ENCODE measurements around the gene ITM2C.
A peak's percentile ranks its signal among the peaks of the same experiment; 100 is the strongest.

Gene ITM2C

DNA sequence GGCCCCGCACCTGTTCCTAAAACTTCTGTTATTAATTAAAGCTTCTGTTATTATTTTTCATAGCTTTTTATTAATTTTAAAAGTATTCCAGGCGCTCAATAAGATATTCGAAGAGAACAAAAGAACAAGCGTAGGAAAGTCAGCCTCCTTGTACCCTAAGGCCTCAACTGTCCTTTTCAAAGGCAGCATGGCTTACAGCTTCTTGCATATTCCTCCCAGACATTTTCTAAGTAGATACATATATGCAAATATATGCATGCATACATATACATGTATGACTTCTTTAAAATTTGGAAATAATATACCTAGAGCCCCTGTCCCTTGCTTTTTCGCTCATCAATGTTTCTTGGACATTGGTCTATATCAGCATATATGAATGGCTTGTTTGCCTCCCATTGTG, 48.0 kb downstream of the ITM2C start:
- Histone ChIP-seq H3K9me3 (ENCODE audit: insufficient read depth, low read depth, low read length) (peaks cover 6% of the 10 kb centered on the region), H3K4me2 (ENCODE audit: low read length) (no peak overlapping the region), H3K9ac (ENCODE audit: low read length) (no peak overlapping the region), H3K14ac (ENCODE audit: low read length) (no peak overlapping the region), H3K4ac (ENCODE audit: low read depth, low read length) (no peak overlapping the region), H3K23ac (ENCODE audit: low read length) (no peak overlapping the region), H2BK120ac (ENCODE audit: insufficient read depth, low read length, poor library complexity) (no peak overlapping the region), H4K8ac (ENCODE audit: low read depth, low read length) (no peak overlapping the region), H3K4me1 (ENCODE audit: control insufficient read depth in 1 of 2, insufficient read depth in 2 of 2, low read length in 2 of 2) (no peaks in the 10 kb centered on the region), H4K12ac (ENCODE audit: low read depth, low read length) (no peak overlapping the region), H2BK5ac (ENCODE audit: low read depth, low read length, poor library complexity) (no peak overlapping the region), H3K27ac (ENCODE audit: low read depth, low read length) (no peak overlapping the region), H2AFZ (ENCODE audit: insufficient read depth, low read length, poor library complexity) (no peak overlapping the region), H2AK5ac (ENCODE audit: low read length) (no peak overlapping the region), H2BK12ac (ENCODE audit: low read length) (no peak overlapping the region), H3K36me3 (ENCODE audit: control insufficient read depth in 1 of 2, insufficient read depth in 2 of 2, low read length in 2 of 2) (no peaks in the 10 kb centered on the region), H3K27me3 (ENCODE audit: insufficient read depth, low read length) (no peaks in the 10 kb centered on the region), H3K79me2 (ENCODE audit: control insufficient read depth, insufficient read depth, low read length, poor library complexity) (no peaks in the 10 kb centered on the region), H4K91ac (ENCODE audit: low read depth, low read length) (no peak overlapping the region), H3K79me1 (ENCODE audit: low read length) (no peaks in the 10 kb centered on the region), H3K4me3 (ENCODE audit: low read depth, low read length) (no peak overlapping the region), H3K18ac (ENCODE audit: low read length) (no peak overlapping the region)
- DNase-seq: no peak
- no CpG with 5 or more reads among the region's 5 CpGs for WGBS (ENCODE audit: extremely low coverage, insufficient coverage, insufficient read length)

DNA sequence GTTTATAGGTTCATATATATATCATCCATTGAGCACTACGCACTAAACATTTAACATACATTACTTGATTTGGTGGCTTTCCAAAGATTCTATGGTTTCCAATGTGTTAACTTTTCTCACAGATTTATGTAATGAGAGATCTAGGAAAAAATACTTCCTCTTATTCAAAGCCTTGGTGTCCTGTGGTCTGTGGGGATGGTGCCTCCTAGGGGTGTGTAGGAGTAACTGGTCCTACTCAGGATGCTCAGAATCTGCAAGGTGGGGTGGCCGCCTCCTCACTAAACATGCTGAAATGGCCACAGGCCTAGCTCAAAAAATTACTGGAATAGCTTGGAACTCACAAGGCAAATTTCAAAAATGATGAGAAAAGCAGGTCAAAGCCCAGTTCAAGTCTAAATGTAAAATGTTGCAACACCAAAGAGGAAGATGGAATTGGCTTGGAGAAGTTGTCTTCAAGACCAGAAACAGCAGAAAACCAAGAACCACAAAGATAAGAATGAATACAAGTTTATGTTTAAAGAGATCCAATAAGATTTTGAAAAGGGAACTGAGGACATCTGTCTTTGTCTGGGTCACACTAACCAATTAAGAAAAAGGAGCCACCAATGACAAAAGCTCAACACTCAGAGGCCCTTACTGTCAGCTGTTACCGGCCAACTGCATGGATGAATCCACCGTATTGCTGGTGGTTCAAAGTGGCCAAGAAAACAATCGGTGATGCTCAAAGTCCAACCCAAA, 48.8 kb downstream of the ITM2C start:
- H3K18ac ChIP-seq (ENCODE audit: low read length): no peak overlapping the region
- no peaks in the 10 kb centered on the region for H3K79me1 ChIP-seq (ENCODE audit: low read length)
- H2BK12ac ChIP-seq (ENCODE audit: low read length): no peak overlapping the region
- no peak overlapping the region for H4K91ac ChIP-seq (ENCODE audit: low read depth, low read length)
- no peak overlapping the region for H3K4me2 ChIP-seq (ENCODE audit: low read length)
- H3K27me3 ChIP-seq (ENCODE audit: insufficient read depth, low read length): no peaks in the 10 kb centered on the region
- H3K4ac ChIP-seq (ENCODE audit: low read depth, low read length): no peak overlapping the region
- WGBS (ENCODE audit: extremely low coverage, insufficient coverage, insufficient read length): no CpG with 5 or more reads among the region's 5 CpGs
- no peak overlapping the region for H4K12ac ChIP-seq (ENCODE audit: low read depth, low read length)
- H2BK5ac ChIP-seq (ENCODE audit: low read depth, low read length, poor library complexity): no peak overlapping the region
- no peak overlapping the region for H2BK120ac ChIP-seq (ENCODE audit: insufficient read depth, low read length, poor library complexity)
- no peaks in the 10 kb centered on the region for H3K4me1 ChIP-seq (ENCODE audit: control insufficient read depth in 1 of 2, insufficient read depth in 2 of 2, low read length in 2 of 2)
- DNase-seq: peak in 1 of 2 donors; percentile 45
- peaks cover 6% of the 10 kb centered on the region for H3K9me3 ChIP-seq (ENCODE audit: insufficient read depth, low read depth, low read length)
- no peak overlapping the region for H3K14ac ChIP-seq (ENCODE audit: low read length)
- no peak overlapping the region for H3K27ac ChIP-seq (ENCODE audit: low read depth, low read length)
- H3K79me2 ChIP-seq (ENCODE audit: control insufficient read depth, insufficient read depth, low read length, poor library complexity): no peaks in the 10 kb centered on the region
- H3K4me3 ChIP-seq (ENCODE audit: low read depth, low read length): no peak overlapping the region
- no peak overlapping the region for H2AFZ ChIP-seq (ENCODE audit: insufficient read depth, low read length, poor library complexity)
- no peak overlapping the region for H3K9ac ChIP-seq (ENCODE audit: low read length)
- H3K36me3 ChIP-seq (ENCODE audit: control insufficient read depth in 1 of 2, insufficient read depth in 2 of 2, low read length in 2 of 2): no peaks in the 10 kb centered on the region
- H4K8ac ChIP-seq (ENCODE audit: low read depth, low read length): no peak overlapping the region
- H2AK5ac ChIP-seq (ENCODE audit: low read length): no peak overlapping the region
- no peak overlapping the region for H3K23ac ChIP-seq (ENCODE audit: low read length)

DNA sequence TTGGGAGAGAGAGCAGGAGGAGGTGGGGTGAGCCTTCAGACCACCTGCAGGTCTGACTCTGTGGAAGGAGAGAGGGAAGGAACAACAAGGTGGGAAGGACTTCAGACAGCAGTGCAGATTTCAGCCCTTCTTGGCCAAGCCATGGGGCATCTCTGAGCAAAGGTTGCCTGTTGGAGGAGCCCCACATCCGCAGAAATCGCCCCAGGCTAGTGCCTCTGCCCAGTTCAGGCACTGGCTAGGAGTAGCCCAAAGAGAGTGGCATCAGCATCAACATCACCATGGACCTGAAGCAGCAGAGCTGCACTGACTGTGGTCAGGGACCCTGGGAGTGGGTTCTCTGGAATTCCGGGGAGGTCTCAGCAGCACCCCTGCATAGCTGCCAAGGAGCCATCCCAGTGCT, 50.1 kb downstream of the ITM2C start:
- no peak overlapping the region for H4K8ac ChIP-seq (ENCODE audit: low read depth, low read length)
- H3K14ac ChIP-seq (ENCODE audit: low read length): no peak overlapping the region
- no CpG with 5 or more reads among the region's 3 CpGs for WGBS (ENCODE audit: extremely low coverage, insufficient coverage, insufficient read length)
- no peaks in the 10 kb centered on the region for H3K79me1 ChIP-seq (ENCODE audit: low read length)
- no peak overlapping the region for H2AK5ac ChIP-seq (ENCODE audit: low read length)
- H3K9me3 ChIP-seq (ENCODE audit: insufficient read depth, low read depth, low read length): peaks cover 6% of the 10 kb centered on the region
- H3K4ac ChIP-seq (ENCODE audit: low read depth, low read length): no peak overlapping the region
- H3K4me3 ChIP-seq (ENCODE audit: low read depth, low read length): no peak overlapping the region
- H4K91ac ChIP-seq (ENCODE audit: low read depth, low read length): no peak overlapping the region
- no peaks in the 10 kb centered on the region for H3K4me1 ChIP-seq (ENCODE audit: control insufficient read depth in 1 of 2, insufficient read depth in 2 of 2, low read length in 2 of 2)
- no peak overlapping the region for H4K12ac ChIP-seq (ENCODE audit: low read depth, low read length)
- no peak overlapping the region for H2BK12ac ChIP-seq (ENCODE audit: low read length)
- no peak overlapping the region for H2BK5ac ChIP-seq (ENCODE audit: low read depth, low read length, poor library complexity)
- no peak overlapping the region for H2BK120ac ChIP-seq (ENCODE audit: insufficient read depth, low read length, poor library complexity)
- no peak overlapping the region for H3K23ac ChIP-seq (ENCODE audit: low read length)
- H3K36me3 ChIP-seq (ENCODE audit: control insufficient read depth in 1 of 2, insufficient read depth in 2 of 2, low read length in 2 of 2): no peaks in the 10 kb centered on the region
- H3K9ac ChIP-seq (ENCODE audit: low read length): no peak overlapping the region
- H3K4me2 ChIP-seq (ENCODE audit: low read length): no peak overlapping the region
- H3K27ac ChIP-seq (ENCODE audit: low read depth, low read length): no peak overlapping the region
- no peak overlapping the region for H3K18ac ChIP-seq (ENCODE audit: low read length)
- H2AFZ ChIP-seq (ENCODE audit: insufficient read depth, low read length, poor library complexity): no peak overlapping the region
- H3K79me2 ChIP-seq (ENCODE audit: control insufficient read depth, insufficient read depth, low read length, poor library complexity): no peaks in the 10 kb centered on the region
- no peaks in the 10 kb centered on the region for H3K27me3 ChIP-seq (ENCODE audit: insufficient read depth, low read length)
- no peak for DNase-seq

DNA sequence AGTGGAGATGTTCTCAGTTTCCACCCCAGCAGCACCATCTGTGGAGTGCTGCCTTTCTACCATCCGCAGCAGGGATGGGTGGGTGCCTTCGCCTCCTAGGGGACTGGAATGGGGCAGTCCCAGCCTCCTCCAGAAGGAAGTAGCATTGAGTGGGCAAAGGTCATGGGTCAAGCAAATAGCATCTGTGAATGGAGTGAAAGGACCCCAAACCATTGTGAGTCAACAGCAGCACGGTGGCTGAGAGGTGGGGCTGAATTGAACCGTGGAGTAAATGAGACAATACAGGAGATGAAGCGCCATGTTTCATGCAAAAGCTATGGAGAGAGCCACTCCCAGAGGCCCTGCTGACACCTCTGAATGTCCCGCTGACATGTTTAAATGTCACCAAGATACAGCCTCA, 50.6 kb downstream of the ITM2C start:
- Histone ChIP-seq H3K27me3 (ENCODE audit: insufficient read depth, low read length) (no peaks in the 10 kb centered on the region), H3K23ac (ENCODE audit: low read length) (no peak overlapping the region), H3K14ac (ENCODE audit: low read length) (no peak overlapping the region), H4K8ac (ENCODE audit: low read depth, low read length) (no peak overlapping the region), H3K36me3 (ENCODE audit: control insufficient read depth in 1 of 2, insufficient read depth in 2 of 2, low read length in 2 of 2) (no peaks in the 10 kb centered on the region), H4K91ac (ENCODE audit: low read depth, low read length) (no peak overlapping the region), H3K4me1 (ENCODE audit: control insufficient read depth in 1 of 2, insufficient read depth in 2 of 2, low read length in 2 of 2) (no peaks in the 10 kb centered on the region), H3K18ac (ENCODE audit: low read length) (no peak overlapping the region), H3K9ac (ENCODE audit: low read length) (no peak overlapping the region), H2AK5ac (ENCODE audit: low read length) (no peak overlapping the region), H3K79me2 (ENCODE audit: control insufficient read depth, insufficient read depth, low read length, poor library complexity) (no peaks in the 10 kb centered on the region), H2BK5ac (ENCODE audit: low read depth, low read length, poor library complexity) (no peak overlapping the region), H2BK120ac (ENCODE audit: insufficient read depth, low read length, poor library complexity) (no peak overlapping the region), H3K9me3 (ENCODE audit: insufficient read depth, low read depth, low read length) (peaks cover 4% of the 10 kb centered on the region), H3K79me1 (ENCODE audit: low read length) (no peaks in the 10 kb centered on the region), H3K4me3 (ENCODE audit: low read depth, low read length) (no peak overlapping the region), H3K4ac (ENCODE audit: low read depth, low read length) (no peak overlapping the region), H4K12ac (ENCODE audit: low read depth, low read length) (no peak overlapping the region), H3K27ac (ENCODE audit: low read depth, low read length) (no peak overlapping the region), H3K4me2 (ENCODE audit: low read length) (no peak overlapping the region), H2BK12ac (ENCODE audit: low read length) (no peak overlapping the region), H2AFZ (ENCODE audit: insufficient read depth, low read length, poor library complexity) (no peak overlapping the region)
- no CpG with 5 or more reads among the region's 6 CpGs for WGBS (ENCODE audit: extremely low coverage, insufficient coverage, insufficient read length)
- DNase-seq: no peak

Data from trophoblast cell (in vitro differentiated cells and primary cell).